Pulmonary artery endothelial cell (primary cell): Measurements from ENCODE around the gene SPDYE16. TPM values are rescaled to one million over a fixed set of nuclear protein-coding genes. Genes with fewer than 3 reads are reported as not detected.
A peak's percentile ranks its signal among the peaks of the same experiment; 100 is the strongest.
"Not testable (repeated sequence)": the region's sequence is repeated elsewhere in the genome, so short reads cannot be mapped to it uniquely, and the experiment has no call there.

Experiments used
- DNase-seq: peaks from one replicate; pipeline ENCODE4 v3.0.0-alpha.2; 2011; ENCODE audit warnings: low read depth, low spot score
- total RNA-seq: library from RNA; depleted of rRNA; stranded (reverse); fragments of >200 nt; gene quantifications from 2 replicates; pipeline ENCODE4 v1.2.3, GENCODE V29; 2014

The SPDYE16 gene
- total RNA-seq, 1 donor from 2014 or later, result not detected

DNA sequence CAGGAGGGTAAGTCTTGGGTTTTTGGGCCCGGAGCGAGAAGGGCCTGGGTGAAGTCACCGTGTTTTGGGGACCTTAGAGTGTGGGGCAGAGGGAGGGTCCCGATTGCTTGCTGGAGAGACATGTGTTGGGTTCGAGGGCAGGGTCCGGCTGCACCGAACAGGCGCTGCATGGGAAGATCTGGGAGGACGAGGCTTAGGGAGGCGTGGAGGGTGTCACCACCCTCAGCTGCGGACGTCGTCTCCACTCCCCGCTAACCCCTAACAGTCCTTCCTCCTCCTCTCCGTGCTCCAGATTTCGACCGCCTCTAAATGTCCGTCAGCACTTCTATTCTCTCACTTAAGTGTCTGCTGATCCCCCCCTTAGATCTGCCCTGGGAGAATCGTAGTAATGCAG, 6.8 kb upstream of the SPDYE16 start:
- not testable (repeated sequence) for DNase-seq

GRCh38 chr7:76549025-76549854, 6.1 kb upstream of the SPDYE16 start:
- DNase-seq, result peak; percentile 24

DNA sequence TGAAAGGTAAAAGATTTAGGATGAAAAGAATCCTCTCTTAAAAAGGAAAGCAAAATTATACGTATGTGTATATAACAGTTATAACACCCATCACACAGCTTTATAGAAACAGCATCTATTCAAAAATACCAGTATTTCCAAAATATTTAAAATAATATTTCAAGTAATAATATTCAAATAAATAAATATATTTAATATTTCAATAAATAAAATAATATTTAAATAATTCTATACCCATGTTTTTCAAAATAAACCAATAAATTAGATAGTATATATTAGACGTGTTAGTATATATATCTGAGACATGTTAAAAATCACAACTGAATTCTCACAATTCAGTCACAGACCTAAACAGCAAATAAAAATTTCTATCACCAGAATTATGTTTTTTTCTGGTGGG, 11.5 kb downstream of the SPDYE16 start:
- not testable (repeated sequence) for DNase-seq

DNA sequence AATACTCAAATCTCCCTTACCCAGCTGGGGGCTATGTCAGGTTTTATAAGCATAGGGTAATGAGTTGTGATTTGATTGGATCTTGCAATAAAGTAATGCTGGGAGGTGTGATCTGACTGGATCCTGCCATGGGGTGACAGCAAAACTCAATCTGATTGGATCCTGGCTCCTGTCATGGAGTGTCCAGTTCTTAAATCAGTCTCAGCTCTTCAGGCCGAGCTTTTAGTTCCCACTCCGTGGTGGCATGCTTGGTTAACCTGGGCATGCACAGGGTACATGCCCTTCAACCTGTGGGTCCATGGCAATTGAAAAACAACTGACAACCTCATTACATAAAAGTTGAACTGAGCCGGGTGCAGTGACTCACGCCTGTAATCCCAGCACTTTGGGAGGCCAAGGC, 16.9 kb downstream of the SPDYE16 start:
- not testable (repeated sequence) for DNase-seq

DNA sequence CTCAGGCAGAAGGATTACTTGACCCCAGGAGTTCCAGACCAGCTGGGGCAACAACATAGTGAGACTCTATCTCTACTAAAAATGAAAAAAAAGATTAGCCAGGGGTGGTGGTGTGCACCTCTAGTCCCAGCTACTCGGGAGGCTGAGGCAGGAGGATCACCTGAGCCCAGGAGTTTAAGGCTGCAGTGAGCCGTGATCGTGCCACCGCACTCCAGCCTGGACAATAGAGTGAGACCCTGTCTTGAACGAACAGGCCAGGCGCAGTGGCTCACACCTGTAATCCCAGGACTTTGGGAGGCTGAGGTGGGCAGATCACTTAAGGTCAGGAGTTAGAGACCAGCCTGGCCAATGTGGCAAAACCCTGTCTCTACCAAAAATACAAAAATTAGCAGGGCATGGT, 26.2 kb downstream of the SPDYE16 start:
- DNase-seq, result not testable (repeated sequence)

- no peak for DNase-seq
Observed at GRCh38 chr7:76515999-76516443, 27.1 kb downstream of the SPDYE16 start.

DNA sequence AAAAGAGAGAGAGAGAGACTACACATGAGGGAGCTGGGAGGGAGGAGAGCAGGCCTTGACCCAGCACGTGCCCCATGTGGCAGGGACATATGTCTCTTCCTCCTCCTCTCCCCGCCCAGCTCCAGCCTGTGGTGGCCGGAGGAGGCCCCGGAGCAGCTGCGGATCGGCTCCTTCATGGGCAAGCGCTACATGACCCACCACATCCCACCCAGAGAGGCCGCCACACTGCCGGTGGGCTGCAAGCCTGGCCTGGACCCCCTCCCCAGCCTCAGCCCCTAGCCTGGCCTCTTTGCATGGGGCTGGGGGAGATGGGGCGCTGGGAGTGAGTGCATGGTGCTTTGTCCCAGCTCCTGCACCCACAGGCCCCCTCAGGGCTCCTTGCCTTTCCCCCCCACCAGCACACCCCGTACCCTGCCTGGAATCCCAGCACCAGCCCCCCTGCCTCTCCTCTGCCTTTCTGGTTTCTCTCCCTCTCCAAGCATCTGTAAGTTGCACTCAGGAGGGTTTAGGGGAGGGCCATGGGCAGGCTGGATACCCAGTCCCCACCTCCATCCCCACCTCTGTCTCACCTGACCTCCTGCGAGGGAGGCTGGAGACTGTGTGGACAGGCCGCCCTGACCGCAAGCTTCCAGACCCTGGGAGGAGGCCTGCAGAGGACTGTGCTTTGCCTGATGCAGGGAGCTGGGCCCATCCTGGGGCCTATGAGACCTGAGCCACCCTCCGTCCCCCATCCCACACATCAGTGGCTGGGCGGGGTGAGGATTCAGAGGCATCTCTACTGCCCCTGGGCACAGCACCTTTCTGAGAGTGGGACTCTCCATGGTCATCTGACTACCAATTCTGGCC, 27.9 kb downstream of the SPDYE16 start:
- no peak for DNase-seq

DNA sequence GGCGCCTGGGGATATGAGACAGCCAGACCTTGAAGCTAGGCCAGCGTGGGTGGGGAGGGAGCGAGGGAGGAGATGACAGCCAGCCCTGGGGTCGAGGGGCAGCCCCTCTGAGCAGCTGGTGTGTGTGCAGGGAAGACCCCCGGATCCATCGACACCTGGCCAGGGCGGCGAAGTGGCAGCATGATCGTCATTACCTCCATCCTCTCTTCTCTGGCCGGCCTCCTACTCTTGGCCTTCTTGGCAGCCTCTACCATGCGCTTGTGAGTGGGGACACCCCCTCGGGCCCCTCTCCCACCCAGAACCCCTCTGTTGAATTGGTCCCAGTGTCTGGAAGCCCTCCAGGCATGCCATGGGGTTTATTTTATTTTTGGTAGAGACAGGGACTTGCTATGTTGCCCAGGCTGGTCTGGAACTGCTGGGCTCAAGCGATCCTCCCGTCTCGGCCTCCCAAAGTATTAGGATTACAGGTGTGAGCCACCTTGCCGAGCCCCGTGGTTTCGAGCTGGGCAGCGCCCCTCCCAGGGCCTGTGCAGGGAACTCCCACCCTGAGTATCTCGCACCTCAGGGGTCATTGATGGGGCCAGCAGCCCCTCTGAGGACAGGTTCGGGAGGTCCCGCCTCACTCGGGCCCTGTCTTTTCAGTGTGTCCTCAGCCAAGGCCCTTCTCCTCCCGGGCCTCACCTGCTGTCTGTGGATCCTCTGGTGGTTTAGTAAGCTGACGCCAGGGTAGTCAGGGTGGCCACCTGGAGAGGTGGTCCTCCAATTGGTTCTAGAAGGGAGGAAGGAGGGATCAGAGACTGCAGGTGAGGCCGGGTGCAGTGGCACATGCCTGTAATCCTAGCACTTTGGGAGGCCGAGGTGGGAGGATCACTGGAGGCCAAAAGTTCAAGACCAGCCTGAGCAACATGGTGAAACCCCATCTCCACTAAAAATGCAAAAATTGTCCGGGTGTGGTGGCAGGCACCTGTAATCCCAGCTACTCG, 29.0 kb downstream of the SPDYE16 start:
- DNase-seq, result no peak

- no peak for DNase-seq
Observed at GRCh38 chr7:76512941-76513816, 29.9 kb downstream of the SPDYE16 start.

- not testable (repeated sequence) for DNase-seq
Observed at GRCh38 chr7:76511911-76512885, 30.9 kb downstream of the SPDYE16 start.

- not testable (repeated sequence) for DNase-seq
Observed at GRCh38 chr7:76511200-76511910, 31.7 kb downstream of the SPDYE16 start.

GRCh38 chr7:76509931-76510877, 32.9 kb downstream of the SPDYE16 start, which contains the start of gene UPK3B:
UPK3B (plus strand) TSS chr7:76510552; CDS start chr7:76510653, 101 bp downstream.
- no peak for DNase-seq

- DNase-seq, result no peak
Observed at GRCh38 chr7:76507723-76508406, 35.2 kb downstream of the SPDYE16 start.

DNA sequence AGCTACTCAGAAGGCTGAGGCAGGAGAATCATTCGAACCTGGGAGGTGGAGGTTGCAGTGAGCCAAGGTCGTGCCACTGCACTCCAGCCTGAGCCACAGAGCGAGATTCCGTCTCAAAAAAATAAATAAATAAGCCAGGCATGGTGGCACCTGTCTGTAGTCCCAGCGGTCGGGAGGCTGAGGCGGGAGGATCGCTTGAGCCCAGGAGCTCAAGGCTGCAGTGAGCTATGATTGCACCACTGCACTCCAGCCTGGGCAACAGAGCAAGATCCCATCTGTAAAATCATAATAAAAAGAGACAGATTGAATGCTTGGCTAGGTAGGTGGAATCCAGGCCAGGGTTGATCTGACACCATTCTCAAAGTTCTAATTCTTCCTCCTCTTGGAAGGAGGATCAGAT, 36.5 kb downstream of the SPDYE16 start:
- not testable (repeated sequence) for DNase-seq

DNA sequence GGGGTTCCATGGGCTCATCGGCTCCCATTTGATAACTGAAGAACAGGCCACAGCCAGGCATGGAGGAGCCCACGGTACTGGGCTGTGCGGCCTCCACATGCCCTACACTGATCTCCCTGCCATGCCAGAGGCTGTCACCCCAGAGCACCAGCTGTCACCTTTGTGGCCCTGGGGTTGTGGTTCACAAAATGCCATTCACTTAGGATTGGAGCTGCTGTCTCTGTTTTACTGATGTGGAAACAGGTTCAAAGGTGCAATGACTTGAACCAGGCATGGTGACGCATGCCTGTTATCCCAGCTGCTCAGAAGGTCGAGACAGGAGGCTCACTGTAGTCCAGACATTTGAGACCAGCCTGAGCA, 37.0 kb downstream of the SPDYE16 start:
- DNase-seq, result no peak
